Subcutaneous adipose tissue (tissue), 4 donors: ENCODE measurements around the gene KIF18B. TPM values are rescaled to one million over a fixed set of nuclear protein-coding genes. Genes with fewer than 3 reads are reported as not detected.

Experiments used
- CTCF ChIP-seq: fragments of 450-650 bp; IDR thresholded peaks from one replicate; pipeline ENCODE4 v1.5.1; 2016; ENCODE audit warnings: low read depth, mild to moderate bottlenecking, control low read depth, antibody characterized with exemption, moderate library complexity
- total RNA-seq, 4 donors: library from RNA; depleted of rRNA; stranded (reverse); fragments of >200 nt; gene quantifications; one replicate each; pipeline ENCODE4 v1.1.0, GENCODE V29; 2016

The KIF18B gene
- total RNA-seq, 4 donors from 2014 or later: 0.66 to 1.4 TPM; not detected in 2

- no peak for TF ChIP-seq CTCF
Measured at GRCh38 chr17:44910231-44911106, 37.1 kb downstream of the KIF18B start.

- TF ChIP-seq CTCF: no peak
Measured at GRCh38 chr17:44909681-44910144, 37.9 kb downstream of the KIF18B start.

DNA sequence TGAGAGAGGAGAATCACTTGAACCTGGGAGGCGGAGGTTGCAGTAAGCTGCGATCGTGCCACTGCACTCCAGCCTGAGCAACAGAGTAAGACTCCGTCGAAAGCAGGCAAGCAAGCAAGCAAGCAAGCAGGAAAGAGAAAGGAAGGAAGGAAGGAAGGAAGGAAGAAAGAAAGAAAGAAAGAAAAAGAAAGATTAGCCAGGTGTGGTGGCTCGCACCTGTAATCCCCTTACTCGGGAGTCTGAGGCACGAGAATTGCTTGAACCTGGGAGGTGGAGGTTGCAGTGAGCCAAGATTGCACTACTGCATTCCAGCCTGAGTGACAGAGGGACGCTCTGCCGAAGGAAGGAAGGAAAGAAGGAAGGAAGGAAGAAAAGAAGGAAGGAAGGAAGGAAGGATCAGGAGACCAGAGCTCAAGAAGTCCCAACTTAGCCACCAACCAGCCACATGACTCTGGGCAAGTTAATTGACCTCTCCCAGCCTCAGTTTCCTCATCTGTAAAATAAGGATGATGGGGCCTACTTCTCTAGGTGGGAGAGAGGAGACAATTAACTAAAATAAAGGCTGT lies 38.7 kb downstream of the KIF18B start:
- no peak for TF ChIP-seq CTCF

DNA sequence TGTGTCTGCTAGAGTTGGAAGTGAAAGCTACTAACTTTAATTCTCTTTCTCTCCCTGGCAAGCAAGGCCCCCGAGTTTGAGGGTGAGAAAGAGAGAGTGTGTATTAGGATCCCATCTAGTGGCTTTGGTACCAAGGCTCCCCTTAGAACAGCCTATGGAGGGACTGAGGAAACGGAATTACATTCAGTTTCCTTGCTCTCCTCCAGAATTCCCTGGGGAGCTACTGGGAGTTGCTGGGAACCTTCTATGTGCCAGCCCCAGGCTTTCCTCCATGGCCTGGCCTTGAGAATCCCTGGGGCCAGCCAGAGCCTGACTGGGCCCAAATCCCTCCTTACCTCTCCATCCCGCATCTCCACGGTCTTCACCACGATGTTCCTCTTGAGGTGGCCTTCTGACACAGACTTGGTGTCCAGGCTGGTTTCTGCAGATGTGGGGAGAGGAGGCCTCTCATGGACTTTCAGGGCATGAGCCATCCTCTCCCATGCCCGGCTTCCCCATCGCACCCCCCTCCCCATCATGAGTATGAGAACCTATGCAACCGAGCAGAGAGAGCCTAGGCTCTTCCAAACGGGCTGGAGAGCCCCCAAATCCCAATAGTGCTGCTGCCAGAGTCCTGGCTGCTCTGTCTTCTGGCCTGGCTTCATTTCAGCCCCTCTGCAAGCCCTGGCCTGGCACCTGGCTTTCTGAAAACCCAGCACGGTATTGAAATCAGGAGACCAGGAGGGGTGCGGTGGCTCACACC lies 39.7 kb downstream of the KIF18B start:
- TF ChIP-seq CTCF: no peak

DNA sequence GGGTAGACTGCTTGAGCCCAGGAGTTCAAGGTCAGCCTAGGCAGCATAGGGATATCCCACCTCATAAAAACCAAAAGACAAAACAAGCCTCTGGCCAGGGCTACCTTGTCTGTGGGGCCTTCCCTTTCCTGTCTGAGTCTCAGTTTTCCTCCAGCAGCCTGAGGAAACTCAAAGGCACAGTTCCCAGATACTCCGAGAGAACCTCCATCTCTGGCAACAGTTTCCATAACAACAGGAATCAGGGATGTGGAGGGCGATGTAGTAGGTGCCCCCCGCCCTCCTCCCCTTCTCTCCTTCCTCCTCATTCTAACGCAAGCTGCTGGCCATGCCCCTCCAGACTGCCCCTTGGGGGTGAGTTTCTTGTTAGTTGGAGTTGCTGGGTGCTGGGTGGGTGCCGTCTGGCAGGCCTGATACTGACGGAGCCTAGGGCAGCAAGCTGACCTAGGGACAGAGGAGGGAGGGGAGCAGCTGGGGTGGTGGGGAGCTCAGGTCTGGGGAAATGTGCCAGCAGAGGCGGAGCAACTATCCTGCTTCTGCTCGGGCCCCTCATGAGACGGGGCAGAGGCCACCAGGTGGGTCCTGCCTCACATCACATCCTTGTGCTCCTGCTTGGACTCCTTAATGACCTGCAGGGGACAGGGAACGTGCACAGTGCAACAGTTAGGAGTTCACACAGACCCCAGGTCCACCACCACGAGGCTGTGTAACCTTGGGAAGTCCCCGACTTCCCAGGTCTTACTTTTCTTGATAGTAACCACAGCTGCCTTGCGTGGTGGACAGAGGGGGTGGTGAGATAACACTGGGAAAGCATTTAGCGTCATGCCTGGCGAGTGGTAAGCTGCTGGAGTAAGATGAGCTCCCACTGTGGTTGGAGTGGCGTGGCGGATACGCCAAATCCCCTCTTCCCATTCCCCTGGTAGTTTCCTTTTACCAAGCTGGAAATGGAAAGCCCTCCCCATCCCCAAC lies 40.5 kb downstream of the KIF18B start:
- no peak for TF ChIP-seq CTCF

DNA sequence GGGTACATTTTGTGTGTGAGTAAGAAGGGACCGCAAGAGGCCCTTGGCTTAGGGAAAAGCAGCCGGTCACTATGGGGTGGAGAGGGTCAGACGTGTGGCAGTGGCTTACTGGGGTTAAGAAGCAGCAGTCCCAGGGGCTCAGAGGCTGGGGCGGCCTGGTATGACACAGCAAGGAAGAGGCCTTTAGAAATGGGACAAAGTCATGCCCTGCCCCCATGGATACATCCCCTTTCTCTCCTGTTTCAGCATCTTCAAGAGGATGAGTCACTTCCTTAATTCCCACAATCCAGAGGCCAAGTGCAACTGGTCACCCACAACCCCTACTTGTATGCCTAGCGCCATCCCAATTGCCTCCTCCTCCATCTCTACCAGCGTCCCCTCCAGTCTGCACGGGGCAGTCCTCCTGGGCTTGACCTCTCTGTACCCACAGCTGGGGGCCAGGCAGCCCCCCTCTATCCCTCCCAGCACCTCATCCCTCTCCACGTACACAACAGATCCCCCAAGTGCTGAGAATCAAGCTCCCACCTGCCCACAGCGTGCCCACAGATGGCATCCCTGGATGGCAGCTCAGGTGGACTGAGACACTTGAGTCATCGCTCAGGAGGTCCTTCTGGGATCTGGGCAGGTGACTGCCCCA lies 41.4 kb downstream of the KIF18B start:
- no peak for TF ChIP-seq CTCF
